GM21528 (cell line): ENCODE measurements around the gene ALKAL2.

Source experiments
- ATAC-seq: cut with Tn5 transposase; IDR thresholded peaks from one replicate; pipeline ENCODE4 v1.9.1; 2021; ENCODE audit warnings: mild to moderate bottlenecking, moderate library complexity; ENCODE audit not compliant: unreplicated experiment, low FRiP score

ALKAL2 gene

DNA sequence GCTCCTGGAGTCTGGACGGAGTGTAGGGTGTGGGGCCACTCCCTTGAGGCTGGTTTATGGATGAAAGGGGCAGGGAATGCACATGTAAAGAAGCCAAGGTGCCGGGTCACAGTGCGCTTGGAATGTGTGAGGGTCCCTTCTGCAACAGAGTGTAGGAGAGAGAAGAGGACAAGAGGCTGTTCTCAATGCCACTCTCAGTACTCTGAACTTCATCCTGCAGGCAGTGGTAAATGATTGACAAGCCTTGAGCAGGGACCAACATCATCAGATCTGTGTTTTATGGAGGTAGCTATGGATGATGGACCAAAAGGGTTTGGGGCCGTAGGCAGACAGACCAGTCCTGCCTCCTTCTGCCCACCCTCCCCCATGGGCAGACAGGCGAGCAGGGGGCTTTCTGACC lies 7.2 kb upstream of the ALKAL2 start:
- no peak for ATAC-seq

DNA sequence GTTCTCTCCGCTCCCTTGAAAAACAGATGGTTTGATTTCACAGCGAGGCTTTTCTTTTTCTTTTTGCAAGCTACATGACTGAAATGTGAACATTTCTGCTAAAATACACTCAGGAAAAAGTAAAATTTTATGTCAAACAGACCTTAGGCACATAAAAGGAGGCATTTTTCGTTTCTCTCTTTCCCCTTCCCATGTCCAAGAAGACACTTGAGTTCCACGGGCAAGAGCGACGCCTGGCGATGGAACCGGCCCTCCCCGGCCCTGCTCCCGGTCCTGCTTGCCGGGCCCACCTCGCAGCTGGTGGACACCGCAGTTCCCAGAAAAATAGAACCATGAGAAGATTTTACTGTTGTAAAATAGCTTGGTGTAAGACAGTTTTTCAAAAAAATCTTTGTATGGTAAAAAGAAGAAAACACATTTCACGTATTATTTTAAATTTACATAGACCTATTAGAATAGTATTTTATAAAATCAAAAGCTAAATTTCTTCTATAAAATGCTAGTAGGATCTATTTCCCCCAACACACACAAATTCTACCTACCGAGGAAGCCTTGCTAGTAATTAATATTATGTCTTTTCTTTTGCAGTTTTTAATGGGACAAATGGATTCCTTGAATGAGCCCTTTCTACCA lies 2.3 kb upstream of the ALKAL2 start:
- no peak for ATAC-seq

DNA sequence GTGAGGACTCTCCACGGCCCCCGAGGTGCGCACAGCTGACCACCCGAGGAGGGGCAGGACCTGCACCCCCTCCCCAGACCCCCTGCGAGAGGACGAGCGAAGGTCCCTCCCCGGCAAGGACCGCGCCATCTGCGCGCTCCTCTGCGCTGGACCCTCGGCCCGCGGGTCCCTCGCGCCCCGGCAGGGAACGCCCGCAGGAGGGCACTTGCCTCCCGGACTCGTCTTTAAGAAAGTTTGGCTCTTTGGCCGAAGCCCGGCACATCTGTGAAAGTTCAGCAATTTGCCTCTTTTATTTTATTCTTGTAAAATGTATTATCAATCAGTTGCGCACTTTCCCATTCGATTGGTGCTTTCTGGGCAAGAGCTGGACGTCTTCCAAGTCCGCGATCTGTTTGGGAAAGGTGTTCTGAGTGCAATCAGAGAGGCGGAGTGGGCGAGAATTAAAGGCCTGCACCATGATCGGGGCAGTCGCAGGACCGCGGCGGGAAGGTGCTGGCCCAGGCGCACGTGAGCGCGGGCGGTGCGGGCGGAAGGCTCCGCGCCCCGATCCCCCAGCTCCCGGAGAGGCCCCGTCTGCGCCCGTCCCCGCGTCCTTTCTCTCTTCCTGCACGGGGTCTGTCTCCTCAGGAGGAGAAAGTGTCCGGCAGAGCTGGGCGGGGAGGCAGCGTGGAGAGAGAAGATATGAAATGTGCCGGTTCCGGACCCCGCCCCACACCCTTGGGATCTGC lies 1.6 kb upstream of the ALKAL2 start:
- no peak for ATAC-seq

DNA sequence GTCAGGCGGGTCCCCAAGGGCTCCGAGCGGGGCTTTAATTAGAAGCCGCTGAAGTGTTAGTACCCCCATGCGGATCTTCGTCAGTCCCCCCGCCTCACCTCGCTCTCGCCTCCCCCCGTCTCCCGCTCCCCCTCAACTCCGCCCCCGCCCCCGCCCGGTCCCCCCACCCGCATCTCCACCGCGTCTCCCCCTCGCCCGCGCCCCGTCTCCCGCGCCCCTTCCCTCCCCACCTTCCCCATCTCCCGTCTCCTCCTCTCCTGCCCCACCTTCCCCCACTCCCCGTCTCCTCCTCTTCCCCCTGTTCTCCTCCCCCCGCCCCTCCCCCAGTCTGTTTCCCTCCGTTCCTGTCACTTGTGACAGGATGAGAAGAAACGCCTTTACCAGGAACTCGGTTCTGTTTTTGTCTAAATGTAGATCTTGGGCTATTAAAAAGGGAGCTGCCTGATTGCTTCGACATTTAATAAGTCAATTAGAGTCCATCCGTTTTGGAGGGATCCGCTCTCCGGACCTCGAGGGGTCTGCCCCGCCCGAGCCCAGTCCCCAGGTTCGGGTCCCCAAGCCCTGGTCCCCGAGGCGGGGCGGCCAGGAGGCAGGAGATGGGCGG lies 969 bp upstream of the ALKAL2 start:
- ATAC-seq, result no peak

DNA sequence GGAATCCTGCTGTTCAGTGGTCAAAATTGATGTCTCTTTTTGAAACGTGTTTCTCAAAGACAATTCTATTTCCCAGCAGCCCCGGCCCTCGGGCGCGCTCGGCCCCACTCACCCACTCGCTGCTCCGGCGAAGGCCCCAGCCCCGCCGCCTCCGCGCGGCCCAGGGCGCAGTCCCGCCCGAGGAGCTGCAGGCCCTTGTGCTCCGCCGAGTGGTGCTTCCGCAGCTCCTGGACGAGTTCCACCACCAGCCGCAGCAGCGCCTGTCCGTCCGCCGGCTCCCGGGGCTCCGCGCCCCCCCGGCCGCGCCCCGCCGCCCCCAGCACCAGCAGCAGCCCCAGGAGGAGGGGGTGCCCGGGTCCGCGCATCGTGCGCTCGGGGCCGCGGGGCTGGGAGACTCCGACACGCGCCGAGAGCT lies 413 bp downstream of the ALKAL2 start:
- no peak for ATAC-seq

DNA sequence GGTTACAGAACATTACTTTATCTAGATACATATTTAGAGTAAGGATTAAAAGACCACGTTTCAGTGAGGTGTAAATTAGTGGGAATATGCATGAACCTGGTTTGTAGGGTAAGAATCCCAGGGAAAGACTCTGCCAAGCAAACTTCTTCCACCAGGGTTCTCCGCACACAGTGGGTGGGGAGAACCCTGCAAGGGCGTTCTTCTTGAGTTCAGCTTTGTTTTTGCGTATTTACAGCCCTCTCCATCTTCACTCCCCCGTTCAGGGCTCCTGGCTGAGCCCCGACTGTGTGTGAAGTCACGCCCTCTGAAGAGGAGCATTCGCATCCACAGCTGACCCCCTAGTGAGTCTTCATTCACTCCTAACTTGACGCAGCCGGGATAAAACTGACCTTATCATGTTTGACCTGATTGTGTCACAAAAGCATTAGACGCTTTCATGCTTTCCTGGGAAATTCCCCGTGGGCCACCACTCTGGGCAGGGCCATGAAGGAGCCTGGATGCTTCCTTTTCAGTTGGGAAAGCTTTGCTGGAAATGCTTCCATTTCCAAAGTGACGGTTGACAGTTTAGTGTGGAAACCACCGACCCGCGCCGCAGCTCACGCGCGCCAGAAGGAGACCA lies 1.0 kb downstream of the ALKAL2 start:
- ATAC-seq, result no peak

DNA sequence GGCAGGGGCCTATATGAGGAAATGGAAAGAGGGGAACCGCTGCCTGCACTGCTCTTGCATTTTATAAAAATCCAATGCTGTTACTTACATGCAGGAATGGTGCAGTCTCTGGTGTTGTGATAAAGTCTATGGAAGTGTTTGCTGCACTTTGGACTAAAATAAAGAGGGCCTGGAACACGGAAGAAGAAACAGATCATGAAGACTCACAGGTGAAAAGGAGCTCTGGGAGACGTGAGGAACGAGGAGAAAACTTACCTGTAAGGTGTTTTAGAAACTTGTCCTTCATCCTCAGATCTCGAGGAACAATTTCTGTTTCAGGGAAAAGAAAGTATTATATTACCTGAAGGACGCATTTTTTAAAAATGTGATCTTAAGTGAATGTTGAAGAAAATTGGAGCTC lies 1.9 kb downstream of the ALKAL2 start:
- no peak for ATAC-seq

DNA sequence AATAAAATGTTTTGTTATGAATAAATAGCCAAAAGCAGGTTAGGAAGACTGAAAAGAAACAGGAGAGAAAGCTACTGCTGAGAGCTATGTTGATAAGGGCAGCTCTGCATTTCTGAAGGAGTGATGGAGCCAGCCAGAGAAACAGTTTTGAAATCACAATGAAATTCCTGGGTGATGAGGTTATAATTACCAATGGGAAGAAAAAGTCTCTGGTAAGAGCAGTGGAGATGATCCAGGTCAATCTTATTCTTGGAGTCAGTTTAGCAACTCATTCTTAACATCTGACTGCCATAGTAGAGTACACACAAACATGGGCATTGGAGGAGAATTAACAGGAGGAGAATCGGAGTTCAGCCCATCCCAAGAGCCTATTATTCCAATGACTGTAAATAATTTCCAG lies 2.4 kb downstream of the ALKAL2 start:
- no peak for ATAC-seq

DNA sequence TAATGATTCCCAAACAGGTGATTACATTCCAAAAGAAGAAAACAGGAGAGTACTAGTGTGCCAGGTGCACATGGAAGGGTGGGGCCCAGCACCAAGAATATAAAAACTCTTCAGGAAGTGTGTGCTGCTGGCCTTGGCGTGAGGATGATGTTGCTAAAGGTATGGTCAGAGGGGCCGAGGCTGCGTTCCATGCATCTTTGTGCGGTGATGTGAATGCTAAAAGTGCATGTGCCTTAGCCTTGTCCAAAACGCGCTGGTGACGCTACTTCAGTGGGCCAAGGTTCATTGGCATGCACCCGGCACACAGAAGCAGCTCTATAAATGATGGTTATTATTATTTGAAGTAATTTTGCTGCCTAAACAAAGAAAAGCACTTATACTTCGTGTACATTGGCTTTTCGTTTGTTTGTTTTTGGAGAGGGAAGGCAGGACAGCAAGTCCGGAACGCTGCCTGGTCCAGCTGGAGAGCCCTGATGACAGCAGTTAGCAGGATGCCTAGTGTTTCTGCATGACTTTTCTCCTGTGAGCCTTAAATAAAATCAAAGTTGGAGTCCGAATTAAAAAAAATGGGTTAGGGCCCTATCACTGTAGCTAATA lies 2.9 kb downstream of the ALKAL2 start:
- no peak for ATAC-seq

DNA sequence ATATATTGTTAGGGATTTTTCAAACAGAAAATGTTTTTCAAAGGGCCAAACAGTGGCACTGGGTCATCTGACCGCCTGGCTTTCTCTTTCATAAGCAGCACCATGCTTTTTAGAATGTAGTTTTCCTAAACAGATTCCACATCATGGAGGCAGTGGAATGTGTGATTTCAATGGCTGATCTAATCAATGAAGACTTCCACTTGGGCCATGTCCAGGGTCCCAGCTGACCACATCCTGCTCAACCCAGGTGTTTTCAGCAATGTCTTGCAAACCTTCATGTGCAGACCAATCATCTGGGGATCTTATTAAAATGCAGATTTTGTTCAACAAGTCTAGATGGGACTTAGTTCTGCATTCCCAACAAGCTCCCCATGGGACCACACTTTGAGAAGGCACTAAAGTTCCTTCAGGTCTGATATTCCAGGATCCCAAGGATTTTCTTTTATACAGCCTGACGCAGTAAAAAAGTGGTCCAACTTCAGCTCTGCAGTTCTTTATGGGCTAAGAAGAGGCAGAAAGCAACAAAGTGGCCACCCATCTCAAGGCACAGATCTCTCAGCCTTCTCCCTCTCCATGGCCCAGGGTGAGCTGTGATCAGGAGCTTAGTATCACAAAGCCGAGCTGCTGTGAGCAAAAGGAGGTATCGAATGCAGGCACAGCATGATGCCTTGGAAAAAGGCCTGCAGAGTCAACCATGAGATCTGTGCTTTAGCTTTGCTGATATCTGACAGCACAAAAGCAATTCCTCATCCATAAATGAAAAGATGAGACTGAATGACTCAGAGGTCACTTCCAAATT lies 3.7 kb downstream of the ALKAL2 start:
- ATAC-seq, result no peak

DNA sequence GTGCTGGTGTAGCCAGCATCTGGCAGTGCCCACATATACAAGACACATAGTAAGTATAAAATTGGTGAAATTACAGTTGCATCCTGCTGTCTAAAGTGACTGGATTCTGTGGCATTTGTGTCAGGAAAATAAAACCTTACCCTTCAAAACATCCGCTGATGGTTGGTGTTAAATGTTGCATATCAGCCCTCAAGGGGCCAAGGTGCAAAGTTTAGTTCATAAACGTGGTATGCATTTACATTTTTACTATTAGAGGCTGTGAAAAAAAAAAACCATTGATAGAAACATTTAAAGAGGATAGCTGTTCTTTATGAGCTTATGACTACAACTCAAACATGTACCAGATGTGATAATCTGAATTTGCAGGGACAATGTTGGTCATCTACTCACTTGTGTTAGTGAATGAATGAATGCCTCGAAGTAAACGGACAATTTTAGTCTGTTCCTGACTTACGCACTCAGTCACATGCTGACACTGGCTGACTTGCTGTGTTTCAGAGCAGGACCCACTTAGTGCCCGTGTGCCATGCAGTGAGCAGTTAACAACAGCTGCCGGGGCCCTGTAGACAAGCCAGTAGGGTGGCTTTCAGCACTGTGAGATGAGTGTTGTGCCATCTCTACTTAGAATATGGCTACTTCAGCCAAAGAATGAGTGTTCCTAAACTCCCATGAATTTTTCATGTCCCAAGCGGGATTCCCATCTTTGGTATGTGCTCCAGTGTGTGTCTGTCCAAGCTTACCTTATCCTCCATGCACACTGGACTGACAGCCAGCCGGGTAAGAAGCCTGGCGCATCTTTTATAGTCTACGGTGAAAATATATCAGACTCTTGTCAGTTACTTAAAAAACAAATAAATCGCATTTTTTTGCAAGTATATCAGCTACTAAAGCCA lies 5.3 kb downstream of the ALKAL2 start:
- no peak for ATAC-seq

DNA sequence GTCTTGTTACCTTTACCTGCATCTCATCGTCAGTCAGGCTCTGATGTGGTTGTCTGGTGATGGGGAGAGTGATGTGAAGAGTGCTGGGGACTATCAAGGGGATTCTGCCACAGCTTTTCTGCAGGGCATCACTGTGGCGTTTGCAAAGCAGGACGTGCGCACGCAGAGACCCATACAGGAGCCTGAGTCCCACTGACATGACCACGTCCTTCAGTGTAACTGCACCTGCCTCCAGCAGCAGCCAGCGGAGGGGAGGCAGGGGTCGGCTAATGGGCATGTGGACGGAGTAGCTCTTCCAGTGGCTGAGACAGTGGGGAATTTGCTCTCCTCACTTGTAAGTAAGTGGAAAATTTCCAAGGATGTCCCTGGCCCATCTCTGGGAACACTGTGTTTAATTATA lies 6.5 kb downstream of the ALKAL2 start:
- ATAC-seq, result no peak

DNA sequence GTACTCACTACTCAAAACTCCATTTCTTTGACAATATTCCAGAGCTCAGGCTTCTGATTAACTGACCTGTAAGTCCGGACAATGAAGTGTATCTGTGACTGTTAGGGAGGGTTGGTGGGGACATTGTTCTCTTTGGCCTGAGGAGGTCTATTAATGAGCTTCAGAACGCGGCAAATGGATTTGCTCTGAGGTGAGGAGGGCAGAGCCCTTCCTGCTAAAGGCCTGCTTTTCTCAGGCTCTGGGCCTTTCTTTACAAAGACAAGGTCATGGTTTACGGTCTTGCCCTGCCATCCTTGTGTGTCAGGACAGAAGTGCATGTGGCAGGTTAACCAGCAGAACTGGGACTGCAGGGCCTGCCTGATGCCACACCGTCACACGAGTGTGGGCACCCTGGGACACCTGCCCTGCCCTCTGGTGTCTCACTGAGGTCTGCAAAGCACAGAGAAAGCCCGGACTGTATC lies 7.2 kb downstream of the ALKAL2 start:
- ATAC-seq, result no peak

DNA sequence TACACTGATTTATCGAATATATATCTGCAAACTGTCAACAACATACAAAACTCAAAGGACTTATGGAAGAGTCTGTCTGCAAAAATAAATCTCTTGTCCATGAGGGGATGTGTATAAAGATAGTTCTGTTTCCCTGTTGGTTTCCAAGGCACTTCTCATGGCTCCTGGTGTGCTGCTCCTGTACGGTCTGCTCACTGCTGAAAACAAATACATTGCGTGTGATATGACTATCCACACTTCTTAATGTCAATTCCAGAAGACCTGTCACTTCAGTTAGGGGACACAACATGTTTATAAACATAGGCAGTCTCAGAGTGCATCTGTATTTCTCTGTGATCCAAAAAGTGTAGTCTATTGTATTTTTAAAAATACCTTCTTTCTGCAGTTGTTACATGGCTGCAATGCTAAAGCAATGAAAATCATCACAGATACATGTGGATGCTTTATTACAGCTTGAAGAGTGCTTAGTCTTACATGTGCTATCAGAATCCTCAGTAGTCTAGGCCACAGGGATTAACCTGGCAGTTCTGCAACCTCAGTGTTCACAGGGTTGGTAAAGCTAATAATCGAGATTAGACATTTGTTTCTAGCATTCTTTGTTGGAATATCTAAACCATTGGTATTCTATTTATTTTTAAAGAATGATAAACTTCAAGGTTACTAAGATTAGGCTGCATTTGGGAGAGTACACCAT lies 7.8 kb downstream of the ALKAL2 start:
- no peak for ATAC-seq

DNA sequence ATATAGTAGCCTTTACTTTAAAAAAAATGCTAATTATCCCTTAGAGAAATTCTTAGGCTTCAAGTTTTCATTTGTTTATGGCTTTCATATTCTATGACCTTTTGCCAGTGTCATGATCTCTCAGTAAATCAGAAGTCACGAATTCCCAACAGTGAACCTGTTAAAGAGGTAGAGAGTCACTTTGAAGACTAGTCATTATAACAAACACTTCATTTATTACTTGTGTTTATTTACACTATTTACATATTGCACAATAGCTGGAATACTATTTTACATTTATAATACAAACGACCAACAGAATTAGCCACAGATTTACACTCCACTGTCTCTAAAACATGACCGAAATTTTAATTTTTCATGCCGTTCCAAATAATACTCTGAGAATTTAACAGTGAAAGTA lies 8.5 kb downstream of the ALKAL2 start:
- no peak for ATAC-seq

DNA sequence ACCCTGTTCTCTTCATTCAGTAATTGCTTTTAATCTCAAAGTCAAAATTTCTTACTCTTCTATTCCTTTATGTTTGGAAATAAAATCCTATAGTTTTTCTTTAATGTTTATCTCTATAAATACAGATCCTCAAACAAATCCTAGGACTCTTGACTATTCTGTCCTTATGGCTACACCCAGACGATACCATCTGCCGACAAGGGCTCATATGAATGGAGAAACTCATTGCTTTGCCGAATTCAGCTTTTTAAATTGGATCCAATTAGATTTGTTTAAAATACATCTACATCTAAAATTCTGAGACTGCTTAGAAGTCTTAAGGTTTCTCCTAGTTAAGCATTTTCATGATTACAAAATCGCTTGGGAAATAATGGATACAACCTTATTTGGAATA lies 9.0 kb downstream of the ALKAL2 start:
- ATAC-seq, result no peak

DNA sequence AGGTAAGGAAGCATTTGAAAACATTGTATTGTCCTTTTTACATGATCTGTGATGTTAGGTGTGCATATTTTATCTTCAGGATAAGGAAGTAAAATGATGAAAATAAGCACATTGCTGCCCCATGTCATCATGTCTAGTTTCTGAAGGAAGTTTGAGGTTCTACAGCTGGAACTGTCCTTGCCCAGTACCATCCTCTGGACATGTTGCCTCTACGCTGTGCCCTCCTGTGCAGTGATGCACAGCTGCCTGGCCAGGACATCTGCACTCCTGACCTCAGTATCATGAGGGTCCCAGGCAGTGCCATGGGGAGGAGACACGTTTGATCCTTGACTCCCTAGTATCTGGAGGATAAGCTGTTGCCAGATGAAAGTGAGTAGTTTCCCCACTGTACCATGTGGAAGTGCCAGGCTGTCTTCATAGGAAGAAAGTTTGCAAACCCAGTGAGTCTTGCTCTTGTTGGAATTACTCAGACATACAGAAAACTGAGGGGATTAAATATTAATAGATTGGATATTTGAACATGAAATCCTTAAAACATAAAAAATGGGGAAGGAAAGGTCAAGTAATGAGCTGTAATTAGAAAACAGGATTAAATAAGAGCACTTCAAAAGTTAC lies 9.5 kb downstream of the ALKAL2 start:
- ATAC-seq, result no peak

DNA sequence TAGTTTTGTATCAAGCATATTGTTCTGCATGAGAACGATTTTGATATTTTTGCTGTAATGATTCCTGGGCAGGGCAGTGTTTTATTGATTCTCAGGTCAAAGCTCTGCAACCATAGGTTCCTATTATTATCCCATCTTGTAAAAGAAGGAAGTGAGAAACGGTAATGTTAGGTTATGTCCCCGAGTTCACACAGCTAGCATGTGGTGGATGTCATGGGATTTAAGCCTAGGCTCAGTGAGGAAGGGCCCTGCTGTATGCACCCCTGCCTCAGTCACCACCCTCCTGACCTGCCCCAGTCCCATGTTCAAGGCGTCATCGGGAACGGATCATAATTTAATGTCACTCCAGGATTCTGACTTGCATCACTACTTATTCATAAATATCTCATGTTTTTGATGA lies 12.4 kb downstream of the ALKAL2 start:
- peak; percentile 94 for ATAC-seq
